ENCODE data around the gene CALML5. TPM values are rescaled to one million over a fixed set of nuclear protein-coding genes. Genes with fewer than 3 reads are reported as not detected.

Gene CALML5
- total and polyA plus RNA-seq, 2 of the 4 experiments (the other 2 are of a cell fraction), result not detected

DNA sequence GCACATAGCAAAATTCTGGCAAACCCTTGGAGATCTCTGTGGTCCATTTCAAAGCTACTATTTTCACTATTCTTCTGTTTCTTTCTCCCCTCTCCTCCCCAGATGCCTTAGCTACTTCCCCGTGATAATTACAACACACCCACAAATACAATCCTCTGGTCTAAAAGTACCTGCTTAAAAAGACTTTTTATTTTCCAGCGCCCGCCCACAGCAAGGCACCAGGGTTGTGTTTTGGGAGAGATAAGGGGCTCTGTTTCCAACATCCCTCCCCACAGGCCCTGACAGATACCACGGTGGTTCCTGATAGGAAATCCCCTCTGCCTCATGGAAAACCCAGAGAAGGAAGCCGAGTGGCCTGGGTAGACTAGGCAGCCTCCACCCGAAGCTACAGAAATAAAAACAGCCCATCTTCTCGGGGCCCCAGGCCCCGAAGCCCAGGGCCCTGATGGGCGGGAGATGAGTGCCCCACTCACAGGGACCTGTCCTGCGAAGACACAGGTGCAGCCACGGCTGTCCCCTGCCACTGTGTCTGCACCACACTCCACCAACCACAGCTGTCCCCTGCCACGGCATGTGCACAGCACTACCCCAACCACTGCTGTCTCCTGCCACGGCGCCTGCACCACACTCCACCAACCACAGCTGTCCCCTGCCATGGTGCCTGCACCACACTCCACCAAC is 19.7 kb downstream of the CALML5 start:
- Histone ChIP-seq H3K9me1 (ENCODE audit: insufficient read depth, low read length) (no peaks in the 10 kb centered on the region), H3K9ac (ENCODE audit: low read depth, low read length) (no peak overlapping the region), H3K56ac (ENCODE audit: extremely low read depth, insufficient read depth, low read length) (no peak overlapping the region), H3K4me3 (ENCODE audit: insufficient read depth, low read depth, low read length) (no peak overlapping the region), H3K36me3 (ENCODE audit: control insufficient read depth, insufficient read depth, low read length) (no peaks in the 10 kb centered on the region), H3K4me1 (ENCODE audit: control insufficient read depth, insufficient read depth, low read length) (no peaks in the 10 kb centered on the region; the same call in 1 of the 2 replicates), H4K8ac (ENCODE audit: low read depth in 2 of 2, low read length in 2 of 2) (no peak overlapping the region), H2BK5ac (ENCODE audit: low read depth, low read length, poor library complexity, severe bottlenecking) (no peak overlapping the region), H2BK15ac (ENCODE audit: low read depth, low read length) (no peak overlapping the region), H3K79me1 (ENCODE audit: low read depth in 1 of 2, low read length in 2 of 2) (no peaks in the 10 kb centered on the region), H3K4me2 (ENCODE audit: low read depth, low read length) (no peak overlapping the region), H2AK9ac (replicated peaks; ENCODE audit: low read depth, low read length, poor library complexity) (no peak overlapping the region), H2BK120ac (ENCODE audit: low read depth, low read length) (no peak overlapping the region), H3K9me3 (ENCODE audit: control insufficient read depth, insufficient read depth, low read length) (peaks cover 2% of the 10 kb centered on the region), H4K5ac (ENCODE audit: low read depth, low read length) (no peak overlapping the region), H4K20me1 (ENCODE audit: insufficient read depth, low read length) (no peaks in the 10 kb centered on the region), H2AFZ (replicated peaks; ENCODE audit: low read length, poor library complexity) (peak overlapping the region; percentile 5), H2AK5ac (ENCODE audit: low read depth, low read length) (no peak overlapping the region), H3K27me3 (ENCODE audit: control insufficient read depth, insufficient read depth, low read length) (no peaks in the 10 kb centered on the region), H3K18ac (ENCODE audit: low read depth, low read length) (no peak overlapping the region), H4K91ac (ENCODE audit: insufficient read depth, low read depth, low read length) (no peak overlapping the region), H2BK20ac (ENCODE audit: low read depth, low read length) (no peak overlapping the region), H3K4ac (ENCODE audit: low read depth, low read length) (no peak overlapping the region), H3K14ac (replicated peaks; ENCODE audit: low read depth, low read length) (no peak overlapping the region), H3K27ac (ENCODE audit: insufficient read depth, low read length) (no peak overlapping the region), H3K23ac (ENCODE audit: low read depth, low read length) (no peak overlapping the region)
- dilution Hi-C loops (cut with HindIII; ENCODE audit: low sequenced_read_pairs, unreplicated experiment) (no loop called here), in situ Hi-C loops (cut with MboI; ENCODE audit: low sequenced_read_pairs) (no loop called here), intact Hi-C loops (cut with micrococcal nuclease) (no loop called here)
- no peak for ATAC-seq (ENCODE audit: low read depth)
- TF ChIP-seq CEBPB (IDR thresholded peaks at IDR 0.05; ENCODE audit: low read depth, low read length) (no peak), BHLHE40 (IDR thresholded peaks at IDR 0.05; ENCODE audit: low read depth, low read length) (no peak), MAZ (IDR thresholded peaks at IDR 0.05; ENCODE audit: borderline replicate concordance, low read depth, low read length) (no peak), RCOR1 (IDR thresholded peaks at IDR 0.05; ENCODE audit: insufficient replicate concordance, low read length) (no peak), MAFK (IDR thresholded peaks at IDR 0.05; ENCODE audit: low read depth, low read length) (no peak), CHD1 (IDR thresholded peaks at IDR 0.05; ENCODE audit: low read depth, low read length) (no peak), FOS (IDR thresholded peaks at IDR 0.05; ENCODE audit: low read depth, low read length) (no peak), POLR2A (IDR thresholded peaks at IDR 0.05; ENCODE audit: low read depth, low read length) (no peak)
- TF ChIP-seq, protein P1, sequence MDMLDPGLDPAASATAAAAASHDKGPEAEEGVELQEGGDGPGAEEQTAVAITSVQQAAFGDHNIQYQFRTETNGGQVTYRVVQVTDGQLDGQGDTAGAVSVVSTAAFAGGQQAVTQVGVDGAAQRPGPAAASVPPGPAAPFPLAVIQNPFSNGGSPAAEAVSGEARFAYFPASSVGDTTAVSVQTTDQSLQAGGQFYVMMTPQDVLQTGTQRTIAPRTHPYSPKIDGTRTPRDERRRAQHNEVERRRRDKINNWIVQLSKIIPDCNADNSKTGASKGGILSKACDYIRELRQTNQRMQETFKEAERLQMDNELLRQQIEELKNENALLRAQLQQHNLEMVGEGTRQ (IDR thresholded peaks at IDR 0.05; ENCODE audit: low read depth, low read length), result no peak
- WGBS, 2 experiments (ENCODE audit: extremely low coverage in 2 of 2, insufficient read length in 1 of 2), result 100% methylated on average over 1 of the region's 14 CpGs; no CpG with 5 or more reads in 1 of the 2 experiments
- no TSS peak for BruUV-seq (replicated peaks)
- DNase-seq, result no peak
- CTCF ChIA-PET, result interaction anchor here (0.6 kb wide), 1 partner anchor 1715 kb away, joined by 3 read pairs; no protein-coding TSS in a partner anchor
- POLR2A ChIA-PET (ENCODE audit: unreplicated experiment), result no interaction called here

Data from IMR-90 (cell line).